WTC11 (cell line): ENCODE measurements around the gene LRP3. TPM values are rescaled to one million over a fixed set of nuclear protein-coding genes. Genes with fewer than 3 reads are reported as not detected.

ENCODE experiments used
- ATAC-seq: fragments of 200-7000 bp; cut with Tn5 transposase; 2 replicates; pipeline ENCODE4 v1.10.0; 2021; ENCODE audit warnings: mild to moderate bottlenecking, moderate library complexity
- CTCF ChIA-PET: fragments of 300-600 bp; sonication (Branson Sonifier 250); formaldehyde crosslinking; loops from one replicate; lab custom pipeline; 2021; ENCODE audit warnings: antibody characterized with exemption; lab: Charles Lee
- POLR2A ChIA-PET: fragments of 350-600 bp; sonication (Branson Sonifier 250); formaldehyde crosslinking; loops from one replicate; lab custom pipeline; 2021; ENCODE audit warnings: antibody characterized with exemption; lab: Charles Lee
- DNase-seq: peaks from one replicate; pipeline ENCODE4 v3.0.0; 2021; ENCODE audit warnings: low spot score
- H3K27ac Mint-ChIP-seq: 2 replicates; pipeline ENCODE4 v1.8.0; 2021; ENCODE audit warnings: mixed read lengths
- H3K27me3 Mint-ChIP-seq: 2 replicates; pipeline ENCODE4 v1.8.0; 2021; ENCODE audit warnings: low read depth, mild to moderate bottlenecking, moderate library complexity, mixed read lengths
- H3K36me3 Mint-ChIP-seq: 2 replicates; pipeline ENCODE4 v1.8.0; 2021; ENCODE audit warnings: mixed read lengths
- H3K4me1 Mint-ChIP-seq: 2 replicates; pipeline ENCODE4 v1.8.0; 2022; ENCODE audit warnings: mixed read lengths
- H3K4me3 Mint-ChIP-seq: 2 replicates; pipeline ENCODE4 v1.8.0; 2021; ENCODE audit warnings: mild to moderate bottlenecking, moderate library complexity, mixed read lengths
- H3K9me3 Mint-ChIP-seq: 2 replicates; pipeline ENCODE4 v1.8.0; 2021; ENCODE audit warnings: mixed read lengths
- CBFB ChIP-seq: sonication (generic); formaldehyde crosslinking; IDR thresholded peaks from 2 replicates; pipeline ENCODE4 v1.8.1; 2022; ENCODE audit warnings: mild to moderate bottlenecking, low read depth, missing genetic modification reagents
- CTCF ChIP-seq: fragments of 200-600 bp; IDR thresholded peaks from 2 replicates; pipeline ENCODE4 v1.8.0; 2022; ENCODE audit warnings: antibody characterized with exemption
- ETV6 ChIP-seq: sonication (generic); formaldehyde crosslinking; IDR thresholded peaks from 2 replicates; pipeline ENCODE4 v1.8.1; 2022; ENCODE audit warnings: mild to moderate bottlenecking, missing genetic modification reagents
- GABPB1 ChIP-seq: sonication (generic); formaldehyde crosslinking; IDR thresholded peaks from 2 replicates; pipeline ENCODE4 v1.8.1; 2023; ENCODE audit warnings: mild to moderate bottlenecking, missing genetic modification reagents
- GRHL2 ChIP-seq: fragments of 250-450 bp; sonication (Bioruptor Pico); IDR thresholded peaks from 2 replicates; pipeline ENCODE4 v1.8.0; 2022; ENCODE audit warnings: mild to moderate bottlenecking, moderate library complexity; ENCODE audit not compliant: insufficient replicate concordance, severe bottlenecking
- IRF2 ChIP-seq: sonication (generic); formaldehyde crosslinking; IDR thresholded peaks from 2 replicates; pipeline ENCODE4 v1.8.0; 2022; ENCODE audit warnings: low read depth, missing genetic modification reagents, borderline replicate concordance
- NFATC4 ChIP-seq: fragments of 250-450 bp; sonication (Bioruptor Pico); IDR thresholded peaks from 2 replicates; pipeline ENCODE4 v1.9.0; 2021; ENCODE audit warnings: mild to moderate bottlenecking
- OVOL2 ChIP-seq: fragments of 250-450 bp; sonication (Bioruptor Pico); IDR thresholded peaks from 2 replicates; pipeline ENCODE4 v1.9.0; 2021; ENCODE audit warnings: mild to moderate bottlenecking, borderline replicate concordance
- PREB ChIP-seq: sonication (generic); formaldehyde crosslinking; IDR thresholded peaks from 2 replicates; pipeline ENCODE4 v1.8.1; 2022; ENCODE audit warnings: mild to moderate bottlenecking, missing genetic modification reagents, moderate library complexity, borderline replicate concordance
- ZNF138 ChIP-seq: sonication (generic); formaldehyde crosslinking; conservative IDR thresholded peaks from 2 replicates; pipeline ENCODE4 v1.8.1; 2022; ENCODE audit warnings: mild to moderate bottlenecking, moderate library complexity, missing genetic modification reagents
- ZNF232 ChIP-seq: sonication (generic); formaldehyde crosslinking; IDR thresholded peaks from 2 replicates; pipeline ENCODE4 v1.8.0; 2022; ENCODE audit warnings: mild to moderate bottlenecking, missing genetic modification reagents
- ZNF396 ChIP-seq: fragments of 250-450 bp; sonication (Bioruptor Pico); IDR thresholded peaks from 2 replicates; pipeline ENCODE4 v1.8.0; 2021; ENCODE audit warnings: mild to moderate bottlenecking, moderate library complexity, borderline replicate concordance
- ZSCAN18 ChIP-seq: fragments of 250-450 bp; sonication (Bioruptor Pico); IDR thresholded peaks from 2 replicates; pipeline ENCODE4 v2.1.2; 2022; ENCODE audit warnings: mild to moderate bottlenecking, moderate library complexity
- total RNA-seq: library from RNA; stranded (reverse); gene quantifications from 3 replicates; pipeline ENCODE4 v1.2.3, GENCODE V29; 2021
- TF ChIP-seq, protein P1 (sequence below): sonication (generic); formaldehyde crosslinking; IDR thresholded peaks from 2 replicates; pipeline ENCODE4 v1.8.0; 2023; ENCODE audit warnings: missing genetic modification reagents, mild to moderate bottlenecking, borderline replicate concordance
- TF ChIP-seq, protein P2 (sequence below): sonication (generic); formaldehyde crosslinking; IDR thresholded peaks from 2 replicates; pipeline ENCODE4 v1.8.0; 2022; ENCODE audit warnings: missing genetic modification reagents

The LRP3 gene
- total RNA-seq, 1 experiment from 2014 or later = 47.0 TPM

- no peak for TF ChIP-seq PREB (CRISPR knock-in tag)
- TF ChIP-seq GABPB1 (CRISPR knock-in tag) = no peak
- no peak for TF ChIP-seq IRF2 (CRISPR knock-in tag)
- TF ChIP-seq, protein P1, sequence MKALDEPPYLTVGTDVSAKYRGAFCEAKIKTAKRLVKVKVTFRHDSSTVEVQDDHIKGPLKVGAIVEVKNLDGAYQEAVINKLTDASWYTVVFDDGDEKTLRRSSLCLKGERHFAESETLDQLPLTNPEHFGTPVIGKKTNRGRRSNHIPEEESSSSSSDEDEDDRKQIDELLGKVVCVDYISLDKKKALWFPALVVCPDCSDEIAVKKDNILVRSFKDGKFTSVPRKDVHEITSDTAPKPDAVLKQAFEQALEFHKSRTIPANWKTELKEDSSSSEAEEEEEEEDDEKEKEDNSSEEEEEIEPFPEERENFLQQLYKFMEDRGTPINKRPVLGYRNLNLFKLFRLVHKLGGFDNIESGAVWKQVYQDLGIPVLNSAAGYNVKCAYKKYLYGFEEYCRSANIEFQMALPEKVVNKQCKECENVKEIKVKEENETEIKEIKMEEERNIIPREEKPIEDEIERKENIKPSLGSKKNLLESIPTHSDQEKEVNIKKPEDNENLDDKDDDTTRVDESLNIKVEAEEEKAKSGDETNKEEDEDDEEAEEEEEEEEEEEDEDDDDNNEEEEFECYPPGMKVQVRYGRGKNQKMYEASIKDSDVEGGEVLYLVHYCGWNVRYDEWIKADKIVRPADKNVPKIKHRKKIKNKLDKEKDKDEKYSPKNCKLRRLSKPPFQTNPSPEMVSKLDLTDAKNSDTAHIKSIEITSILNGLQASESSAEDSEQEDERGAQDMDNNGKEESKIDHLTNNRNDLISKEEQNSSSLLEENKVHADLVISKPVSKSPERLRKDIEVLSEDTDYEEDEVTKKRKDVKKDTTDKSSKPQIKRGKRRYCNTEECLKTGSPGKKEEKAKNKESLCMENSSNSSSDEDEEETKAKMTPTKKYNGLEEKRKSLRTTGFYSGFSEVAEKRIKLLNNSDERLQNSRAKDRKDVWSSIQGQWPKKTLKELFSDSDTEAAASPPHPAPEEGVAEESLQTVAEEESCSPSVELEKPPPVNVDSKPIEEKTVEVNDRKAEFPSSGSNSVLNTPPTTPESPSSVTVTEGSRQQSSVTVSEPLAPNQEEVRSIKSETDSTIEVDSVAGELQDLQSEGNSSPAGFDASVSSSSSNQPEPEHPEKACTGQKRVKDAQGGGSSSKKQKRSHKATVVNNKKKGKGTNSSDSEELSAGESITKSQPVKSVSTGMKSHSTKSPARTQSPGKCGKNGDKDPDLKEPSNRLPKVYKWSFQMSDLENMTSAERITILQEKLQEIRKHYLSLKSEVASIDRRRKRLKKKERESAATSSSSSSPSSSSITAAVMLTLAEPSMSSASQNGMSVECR (CRISPR knock-in tag) = no peak
Observed at GRCh38 chr19:33242911-33243310, 48.8 kb downstream of the LRP3 start (continued).

- H3K9me3 Mint-ChIP-seq = peaks cover 12% of the 10 kb centered on the region
Observed at GRCh38 chr19:33245948-33246708, 52.0 kb downstream of the LRP3 start.

GRCh38 chr19:33246709-33247440 is 52.7 kb downstream of the LRP3 start:
- no peak overlapping the region for H3K27ac Mint-ChIP-seq
- H3K4me3 Mint-ChIP-seq = no peak overlapping the region
- DNase-seq = no peak
- POLR2A ChIA-PET = no interaction called here
- peaks cover 10% of the 10 kb centered on the region for H3K36me3 Mint-ChIP-seq
- peaks cover 12% of the 10 kb centered on the region for H3K9me3 Mint-ChIP-seq
- peaks cover 4% of the 10 kb centered on the region; the same call in 1 of the 2 replicates for H3K27me3 Mint-ChIP-seq
- ATAC-seq = no peak
- 0 out of 2 replicates have a peak, but pooled peaks cover 3% of the 10 kb centered on the region for H3K4me1 Mint-ChIP-seq
- CTCF ChIA-PET = interaction anchor here (0.6 to 2.5 kb wide), 7 partner anchors 11 to 816 kb away, joined by 3 to 12 read pairs (median 5); no protein-coding TSS in a partner anchor
- TF ChIP-seq ETV6 (CRISPR knock-in tag) (no peak), NFATC4 (CRISPR knock-in tag) (no peak), GRHL2 (no peak), CBFB (CRISPR knock-in tag) (no peak), ZSCAN18 (CRISPR knock-in tag) (no peak), ZNF138 (CRISPR knock-in tag) (no peak), ZNF396 (no peak), OVOL2 (no peak)
- TF ChIP-seq, protein P2, sequence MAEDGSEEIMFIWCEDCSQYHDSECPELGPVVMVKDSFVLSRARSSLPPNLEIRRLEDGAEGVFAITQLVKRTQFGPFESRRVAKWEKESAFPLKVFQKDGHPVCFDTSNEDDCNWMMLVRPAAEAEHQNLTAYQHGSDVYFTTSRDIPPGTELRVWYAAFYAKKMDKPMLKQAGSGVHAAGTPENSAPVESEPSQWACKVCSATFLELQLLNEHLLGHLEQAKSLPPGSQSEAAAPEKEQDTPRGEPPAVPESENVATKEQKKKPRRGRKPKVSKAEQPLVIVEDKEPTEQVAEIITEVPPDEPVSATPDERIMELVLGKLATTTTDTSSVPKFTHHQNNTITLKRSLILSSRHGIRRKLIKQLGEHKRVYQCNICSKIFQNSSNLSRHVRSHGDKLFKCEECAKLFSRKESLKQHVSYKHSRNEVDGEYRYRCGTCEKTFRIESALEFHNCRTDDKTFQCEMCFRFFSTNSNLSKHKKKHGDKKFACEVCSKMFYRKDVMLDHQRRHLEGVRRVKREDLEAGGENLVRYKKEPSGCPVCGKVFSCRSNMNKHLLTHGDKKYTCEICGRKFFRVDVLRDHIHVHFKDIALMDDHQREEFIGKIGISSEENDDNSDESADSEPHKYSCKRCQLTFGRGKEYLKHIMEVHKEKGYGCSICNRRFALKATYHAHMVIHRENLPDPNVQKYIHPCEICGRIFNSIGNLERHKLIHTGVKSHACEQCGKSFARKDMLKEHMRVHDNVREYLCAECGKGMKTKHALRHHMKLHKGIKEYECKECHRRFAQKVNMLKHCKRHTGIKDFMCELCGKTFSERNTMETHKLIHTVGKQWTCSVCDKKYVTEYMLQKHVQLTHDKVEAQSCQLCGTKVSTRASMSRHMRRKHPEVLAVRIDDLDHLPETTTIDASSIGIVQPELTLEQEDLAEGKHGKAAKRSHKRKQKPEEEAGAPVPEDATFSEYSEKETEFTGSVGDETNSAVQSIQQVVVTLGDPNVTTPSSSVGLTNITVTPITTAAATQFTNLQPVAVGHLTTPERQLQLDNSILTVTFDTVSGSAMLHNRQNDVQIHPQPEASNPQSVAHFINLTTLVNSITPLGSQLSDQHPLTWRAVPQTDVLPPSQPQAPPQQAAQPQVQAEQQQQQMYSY (CRISPR knock-in tag) = no peak

More at GRCh38 chr19:33245948-33246708, 52.0 kb downstream of the LRP3 start:
- no peak overlapping the region for H3K4me3 Mint-ChIP-seq
- DNase-seq = peak; percentile 46
- H3K36me3 Mint-ChIP-seq = peaks cover 10% of the 10 kb centered on the region
- CTCF ChIA-PET = interaction anchor here (0.6 to 2.5 kb wide), 7 partner anchors 10 to 815 kb away, joined by 3 to 12 read pairs (median 5); no protein-coding TSS in a partner anchor
- TF ChIP-seq CTCF (peak; percentile 78), ZNF232 (CRISPR knock-in tag) (no peak)
- TF ChIP-seq, all 79 proteins: peak for 1
- no peaks in the 10 kb centered on the region for H3K4me1 Mint-ChIP-seq
- POLR2A ChIA-PET = no interaction called here
- H3K27me3 Mint-ChIP-seq = peaks cover 4% of the 10 kb centered on the region; the same call in 1 of the 2 replicates
- H3K27ac Mint-ChIP-seq = no peak overlapping the region
- ATAC-seq = no peak
